ENCODE data around the gene KIAA1549. TPM values are rescaled to one million over a fixed set of nuclear protein-coding genes. Genes with fewer than 3 reads are reported as not detected.
A peak's percentile ranks its signal among the peaks of the same experiment; 100 is the strongest.

The KIAA1549 gene
- total RNA-seq, 1 experiment from 2014 or later, result 14.1 TPM

- Histone ChIP-seq H3K9me3 (ENCODE audit: control insufficient read depth, insufficient read depth, low read depth, low read length) (no peaks in the 10 kb centered on the region), H3K27me3 (ENCODE audit: control insufficient read depth, insufficient read depth, low read length) (no peaks in the 10 kb centered on the region), H3K36me3 (ENCODE audit: control insufficient read depth, insufficient read depth, low read length) (no peaks in the 10 kb centered on the region), H3K4me3 (ENCODE audit: low read depth in 2 of 2, low read length in 2 of 2) (no peak overlapping the region), H3K27ac (ENCODE audit: low read length) (no peak overlapping the region), H3K4me1 (ENCODE audit: control insufficient read depth, insufficient read depth, low read length) (no peaks in the 10 kb centered on the region)
- POLR2A ChIA-PET, result no interaction called here
- TF ChIP-seq SIN3A (IDR thresholded peaks at IDR 0.05; ENCODE audit: borderline replicate concordance, insufficient read depth, low read depth, low read length) (no peak), POLR2AphosphoS5 (IDR thresholded peaks at IDR 0.05; ENCODE audit: low read depth, low read length) (no peak), TCF7L2 (IDR thresholded peaks at IDR 0.05; ENCODE audit: low read depth, low read length) (no peak), REST (IDR thresholded peaks at IDR 0.05; ENCODE audit: insufficient read depth in 1 of 2, low read depth in 2 of 2, low read length in 1 of 2) (no peak), CTCF (IDR thresholded peaks at IDR 0.05) (no peak)
- ATAC-seq, result 0 out of 2 replicates have a peak, but pooled peaks have one; percentile 29
- BruUV-seq (replicated peaks), result no TSS peak
- in situ Hi-C loops (cut with HindIII; ENCODE audit: low pct_unique_long_range_greater_than_20kb, low sequenced_read_pairs), result no loop called here
- no peak for DNase-seq (ENCODE audit: low read depth, low spot score)
- CTCF ChIA-PET, result no interaction called here
- intact Hi-C loops (cut with micrococcal nuclease; ENCODE audit: unreplicated experiment), result no loop called here
These were observed 185.1 kb downstream of the KIAA1549 start for GRCh38 chr7:138796038-138796615.

- intact Hi-C loops (cut with micrococcal nuclease; ENCODE audit: unreplicated experiment) (no loop called here), in situ Hi-C loops (cut with HindIII; ENCODE audit: low pct_unique_long_range_greater_than_20kb, low sequenced_read_pairs) (no loop called here)
- Histone ChIP-seq H3K9me3 (ENCODE audit: control insufficient read depth, insufficient read depth, low read depth, low read length) (no peaks in the 10 kb centered on the region), H3K4me1 (ENCODE audit: control insufficient read depth, insufficient read depth, low read length) (no peaks in the 10 kb centered on the region), H3K27ac (ENCODE audit: low read length) (no peak overlapping the region), H3K27me3 (ENCODE audit: control insufficient read depth, insufficient read depth, low read length) (no peaks in the 10 kb centered on the region), H3K36me3 (ENCODE audit: control insufficient read depth, insufficient read depth, low read length) (no peaks in the 10 kb centered on the region), H3K4me3 (ENCODE audit: low read depth in 2 of 2, low read length in 2 of 2) (no peak overlapping the region)
- no TSS peak for BruUV-seq (replicated peaks)
- DNase-seq (ENCODE audit: low read depth, low spot score) (no peak), ATAC-seq (peak; percentile 85)
- ChIA-PET CTCF (interaction anchor here (0.7 kb wide), 1 partner anchor 24 kb away, joined by 5 read pairs; no protein-coding TSS in a partner anchor), POLR2A (no interaction called here)
- TF ChIP-seq TCF7L2 (IDR thresholded peaks at IDR 0.05; ENCODE audit: low read depth, low read length) (no peak), REST (IDR thresholded peaks at IDR 0.05; ENCODE audit: insufficient read depth in 1 of 2, low read depth in 2 of 2, low read length in 1 of 2) (no peak), SIN3A (IDR thresholded peaks at IDR 0.05; ENCODE audit: borderline replicate concordance, insufficient read depth, low read depth, low read length) (no peak), CTCF (IDR thresholded peaks at IDR 0.05) (no peak), POLR2AphosphoS5 (IDR thresholded peaks at IDR 0.05; ENCODE audit: low read depth, low read length) (no peak)
These were observed 195.4 kb downstream of the KIAA1549 start for GRCh38 chr7:138785587-138786437.
